ENCODE results near the gene APOE. TPM values are rescaled to one million over a fixed set of nuclear protein-coding genes. Genes with fewer than 3 reads are reported as not detected.
"Not testable (repeated sequence)": the region's sequence is repeated elsewhere in the genome, so short reads cannot be mapped to it uniquely, and the experiment has no call there.

APOE gene
- total and polyA plus RNA-seq, 2 donors (not counting 3 experiments of a cell fraction or from before 2014, with no cell fraction given), result 3.3 to 6.2 TPM

- no peaks in the 10 kb centered on the region for H3K36me3 ChIP-seq (ENCODE audit: control insufficient read depth in 2 of 2, extremely low read depth in 1 of 2, insufficient read depth in 2 of 2, low read length in 2 of 2)
- TF ChIP-seq POLR2A (IDR thresholded peaks at IDR 0.05; ENCODE audit: low read depth, low read length), result no peak
- TF ChIP-seq EZH2 (IDR thresholded peaks at IDR 0.05; ENCODE audit: borderline replicate concordance, low read depth, low read length, severe bottlenecking), result no peak
- no peak for TF ChIP-seq MYC (IDR thresholded peaks at IDR 0.05; ENCODE audit: low read depth, low read length)
- no peak for TF ChIP-seq CTCF (IDR thresholded peaks at IDR 0.05; ENCODE audit: extremely low read depth in 1 of 2, insufficient read depth in 1 of 2, low read depth in 1 of 2, low read length in 2 of 2)
- no peak for TF ChIP-seq MAX (IDR thresholded peaks at IDR 0.05; ENCODE audit: insufficient read depth, insufficient read length)
- no peak for TF ChIP-seq JUN (IDR thresholded peaks at IDR 0.05; ENCODE audit: borderline replicate concordance, insufficient read depth, insufficient read length, low read depth)
- no peak for TF ChIP-seq POLR2AphosphoS5 (IDR thresholded peaks at IDR 0.05; ENCODE audit: insufficient read depth, low read depth, low read length)
- TF ChIP-seq FOS (IDR thresholded peaks at IDR 0.05; ENCODE audit: borderline replicate concordance, insufficient read depth, low read length), result no peak
- TF ChIP-seq GATA2 (IDR thresholded peaks at IDR 0.05; ENCODE audit: insufficient read depth, insufficient read length, low read depth, low read length), result no peak
- no peak overlapping the region for H2AFZ ChIP-seq (ENCODE audit: low read depth, low read length)
- intact Hi-C loops (cut with micrococcal nuclease), result no loop called here
- FAIRE-seq, result no peak
- peaks cover 10% of the 10 kb centered on the region for H3K4me1 ChIP-seq (ENCODE audit: control insufficient read depth, extremely low read depth, insufficient read depth, low read length)
- H3K27ac ChIP-seq (ENCODE audit: insufficient read depth, low read depth, low read length), result no peak overlapping the region
- CTCF ChIA-PET, result interaction anchor here (2.0 kb wide), 1 partner anchor 9 kb away, joined by 7 read pairs; no protein-coding TSS in a partner anchor
- POLR2A ChIA-PET, result no interaction called here
- H3K4me2 ChIP-seq (ENCODE audit: insufficient read depth, low read length), result no peak overlapping the region
- no TSS peak for BruUV-seq (replicated peaks)
- DNase-seq (ENCODE audit: low read depth, low spot score), result no peak
- no peaks in the 10 kb centered on the region for H3K9me1 ChIP-seq (replicated peaks; ENCODE audit: control insufficient read depth, extremely low read depth, insufficient read depth, low read length)
- dilution Hi-C loops (cut with MboI; ENCODE audit: extremely low pct_ligation_motif_present, low sequenced_read_pairs), result no loop called here
- no peaks in the 10 kb centered on the region for H4K20me1 ChIP-seq (replicated peaks; ENCODE audit: control insufficient read depth, extremely low read depth, insufficient read depth, low read length)
- H3K27me3 ChIP-seq (ENCODE audit: control insufficient read depth in 2 of 2, insufficient read depth in 2 of 2, low read length in 2 of 2), result no peaks in the 10 kb centered on the region
- H3K9ac ChIP-seq (replicated peaks; ENCODE audit: extremely low read depth, insufficient read depth, low read length), result no peak overlapping the region
- H3K9me3 ChIP-seq (replicated peaks; ENCODE audit: control insufficient read depth, insufficient read depth, low read length), result no peaks in the 10 kb centered on the region
- no peaks in the 10 kb centered on the region for H3K79me2 ChIP-seq (ENCODE audit: control insufficient read depth, insufficient read depth, low read length)
- H3K4me3 ChIP-seq (replicated peaks in 1 of 3; ENCODE audit: insufficient read depth in 1 of 3, low read depth in 1 of 3, low read length in 3 of 3), result no peak overlapping the region
These were observed 7.3 kb downstream of the APOE start for GRCh38 chr19:44912854-44913253.

- H3K9ac ChIP-seq (replicated peaks; ENCODE audit: extremely low read depth, insufficient read depth, low read length); H3K27ac ChIP-seq (ENCODE audit: insufficient read depth, low read depth, low read length); H3K9me3 ChIP-seq (replicated peaks; ENCODE audit: control insufficient read depth, insufficient read depth, low read length); POLR2A ChIA-PET; DNase-seq (ENCODE audit: low read depth, low spot score); H3K9me1 ChIP-seq (replicated peaks; ENCODE audit: control insufficient read depth, extremely low read depth, insufficient read depth, low read length); H3K4me1 ChIP-seq (ENCODE audit: control insufficient read depth, extremely low read depth, insufficient read depth, low read length); H3K27me3 ChIP-seq (ENCODE audit: control insufficient read depth in 2 of 2, insufficient read depth in 2 of 2, low read length in 2 of 2); H4K20me1 ChIP-seq (replicated peaks; ENCODE audit: control insufficient read depth, extremely low read depth, insufficient read depth, low read length); H3K4me2 ChIP-seq (ENCODE audit: insufficient read depth, low read length); intact Hi-C loops (cut with micrococcal nuclease); H3K4me3 ChIP-seq (replicated peaks in 1 of 3; ENCODE audit: insufficient read depth in 1 of 3, low read depth in 1 of 3, low read length in 3 of 3); H3K36me3 ChIP-seq (ENCODE audit: control insufficient read depth in 2 of 2, extremely low read depth in 1 of 2, insufficient read depth in 2 of 2, low read length in 2 of 2); FAIRE-seq; dilution Hi-C loops (cut with MboI; ENCODE audit: extremely low pct_ligation_motif_present, low sequenced_read_pairs); H3K79me2 ChIP-seq (ENCODE audit: control insufficient read depth, insufficient read depth, low read length): not testable (repeated sequence)
- H2AFZ ChIP-seq (ENCODE audit: low read depth, low read length), result peak overlapping the region; percentile 46
- CTCF ChIA-PET, result interaction anchor here (1.5 to 2.0 kb wide), 2 partner anchors 8 to 10 kb away, joined by 7 to 11 read pairs; partner anchors contain the start of gene APOE
- BruUV-seq (replicated peaks), result TSS peak; percentile 14
These were observed 8.2 kb downstream of the APOE start for GRCh38 chr19:44913512-44914432.

Measured in endothelial cell of umbilical vein (primary cell).